ENCODE data around the gene CNN2. TPM values are rescaled to one million over a fixed set of nuclear protein-coding genes. Genes with fewer than 3 reads are reported as not detected.

Gene CNN2
- total and polyA plus RNA-seq, 9 of the 15 experiments (the other 6 are each of a cell fraction or from before 2014, with no cell fraction given) = 12.1 to 174 (median 52.7) TPM

DNA sequence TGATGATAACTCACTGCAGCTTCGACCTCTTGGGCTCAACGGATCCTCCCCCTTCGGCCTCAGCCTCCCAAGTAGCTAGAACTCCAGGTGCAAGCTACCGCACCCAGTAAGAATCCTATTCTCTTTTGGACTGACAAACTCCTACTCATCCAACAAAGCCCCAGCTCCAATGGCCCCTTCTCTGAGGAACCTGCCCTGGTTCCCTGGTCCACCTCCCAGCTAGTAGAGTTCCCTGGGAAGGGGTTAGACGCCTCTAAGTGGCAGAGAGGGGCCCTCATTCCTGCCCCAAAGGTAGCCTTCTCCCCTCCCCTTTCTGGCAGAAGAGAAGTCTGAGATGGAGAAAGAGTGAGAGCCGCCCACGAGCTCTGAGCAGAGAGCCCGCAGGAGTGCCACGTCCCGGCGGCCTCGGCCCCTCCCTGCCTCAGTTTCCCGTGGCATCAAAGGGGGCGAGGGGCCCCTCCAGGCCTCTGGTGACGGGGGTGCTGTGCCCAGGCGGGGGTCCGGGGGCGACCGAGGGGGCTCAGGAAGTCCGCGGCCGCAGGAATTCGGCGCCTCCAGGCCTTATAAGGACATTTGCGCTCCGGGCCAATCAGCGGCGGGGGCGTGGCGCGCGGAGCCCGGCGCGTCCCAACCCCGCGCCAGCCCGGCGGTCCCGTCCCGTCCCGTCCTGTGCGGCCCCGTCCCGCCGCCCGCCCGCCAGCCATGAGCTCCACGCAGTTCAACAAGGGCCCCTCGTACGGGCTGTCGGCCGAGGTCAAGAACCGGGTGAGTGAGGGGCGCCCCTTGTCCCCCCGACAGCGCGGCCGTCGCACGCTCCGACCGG lies at the start of gene CNN2 (continued):
- TF ChIP-seq, protein P1, sequence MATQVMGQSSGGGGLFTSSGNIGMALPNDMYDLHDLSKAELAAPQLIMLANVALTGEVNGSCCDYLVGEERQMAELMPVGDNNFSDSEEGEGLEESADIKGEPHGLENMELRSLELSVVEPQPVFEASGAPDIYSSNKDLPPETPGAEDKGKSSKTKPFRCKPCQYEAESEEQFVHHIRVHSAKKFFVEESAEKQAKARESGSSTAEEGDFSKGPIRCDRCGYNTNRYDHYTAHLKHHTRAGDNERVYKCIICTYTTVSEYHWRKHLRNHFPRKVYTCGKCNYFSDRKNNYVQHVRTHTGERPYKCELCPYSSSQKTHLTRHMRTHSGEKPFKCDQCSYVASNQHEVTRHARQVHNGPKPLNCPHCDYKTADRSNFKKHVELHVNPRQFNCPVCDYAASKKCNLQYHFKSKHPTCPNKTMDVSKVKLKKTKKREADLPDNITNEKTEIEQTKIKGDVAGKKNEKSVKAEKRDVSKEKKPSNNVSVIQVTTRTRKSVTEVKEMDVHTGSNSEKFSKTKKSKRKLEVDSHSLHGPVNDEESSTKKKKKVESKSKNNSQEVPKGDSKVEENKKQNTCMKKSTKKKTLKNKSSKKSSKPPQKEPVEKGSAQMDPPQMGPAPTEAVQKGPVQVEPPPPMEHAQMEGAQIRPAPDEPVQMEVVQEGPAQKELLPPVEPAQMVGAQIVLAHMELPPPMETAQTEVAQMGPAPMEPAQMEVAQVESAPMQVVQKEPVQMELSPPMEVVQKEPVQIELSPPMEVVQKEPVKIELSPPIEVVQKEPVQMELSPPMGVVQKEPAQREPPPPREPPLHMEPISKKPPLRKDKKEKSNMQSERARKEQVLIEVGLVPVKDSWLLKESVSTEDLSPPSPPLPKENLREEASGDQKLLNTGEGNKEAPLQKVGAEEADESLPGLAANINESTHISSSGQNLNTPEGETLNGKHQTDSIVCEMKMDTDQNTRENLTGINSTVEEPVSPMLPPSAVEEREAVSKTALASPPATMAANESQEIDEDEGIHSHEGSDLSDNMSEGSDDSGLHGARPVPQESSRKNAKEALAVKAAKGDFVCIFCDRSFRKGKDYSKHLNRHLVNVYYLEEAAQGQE (IDR thresholded peaks at IDR 0.05; ENCODE audit: borderline replicate concordance) = peak; percentile 10; the same call in 1 of the 2 replicates
- TF ChIP-seq, protein P1 (CRISPR knock-in tag; IDR thresholded peaks at IDR 0.05; ENCODE audit: low read depth) = no peak
- no peak for TF ChIP-seq ZNF23 (CRISPR knock-in tag; IDR thresholded peaks at IDR 0.05)
- peak; percentile 23; the same call in 1 of the 2 replicates for TF ChIP-seq HMG20B (CRISPR knock-in tag; IDR thresholded peaks at IDR 0.05)
- TF ChIP-seq, protein P2, sequence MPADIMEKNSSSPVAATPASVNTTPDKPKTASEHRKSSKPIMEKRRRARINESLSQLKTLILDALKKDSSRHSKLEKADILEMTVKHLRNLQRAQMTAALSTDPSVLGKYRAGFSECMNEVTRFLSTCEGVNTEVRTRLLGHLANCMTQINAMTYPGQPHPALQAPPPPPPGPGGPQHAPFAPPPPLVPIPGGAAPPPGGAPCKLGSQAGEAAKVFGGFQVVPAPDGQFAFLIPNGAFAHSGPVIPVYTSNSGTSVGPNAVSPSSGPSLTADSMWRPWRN (IDR thresholded peaks at IDR 0.05; ENCODE audit: low read depth) = no peak
- TF ChIP-seq SMC3 (conservative IDR thresholded peaks at IDR 0.05; ENCODE audit: insufficient read depth, low read depth, low read length) = no peak
- TF ChIP-seq ETV6 (IDR thresholded peaks at IDR 0.05; ENCODE audit: borderline replicate concordance in 1 of 2, low read depth in 2 of 2, low read length in 1 of 2) = no peak
- no peak for TF ChIP-seq ETV6 (CRISPR knock-in tag; IDR thresholded peaks at IDR 0.05; ENCODE audit: borderline replicate concordance)
- peak; percentile 28; the same call in 1 of the 2 replicates for TF ChIP-seq MTA3 (IDR thresholded peaks at IDR 0.05; ENCODE audit: borderline replicate concordance)
- TF ChIP-seq, protein P3, sequence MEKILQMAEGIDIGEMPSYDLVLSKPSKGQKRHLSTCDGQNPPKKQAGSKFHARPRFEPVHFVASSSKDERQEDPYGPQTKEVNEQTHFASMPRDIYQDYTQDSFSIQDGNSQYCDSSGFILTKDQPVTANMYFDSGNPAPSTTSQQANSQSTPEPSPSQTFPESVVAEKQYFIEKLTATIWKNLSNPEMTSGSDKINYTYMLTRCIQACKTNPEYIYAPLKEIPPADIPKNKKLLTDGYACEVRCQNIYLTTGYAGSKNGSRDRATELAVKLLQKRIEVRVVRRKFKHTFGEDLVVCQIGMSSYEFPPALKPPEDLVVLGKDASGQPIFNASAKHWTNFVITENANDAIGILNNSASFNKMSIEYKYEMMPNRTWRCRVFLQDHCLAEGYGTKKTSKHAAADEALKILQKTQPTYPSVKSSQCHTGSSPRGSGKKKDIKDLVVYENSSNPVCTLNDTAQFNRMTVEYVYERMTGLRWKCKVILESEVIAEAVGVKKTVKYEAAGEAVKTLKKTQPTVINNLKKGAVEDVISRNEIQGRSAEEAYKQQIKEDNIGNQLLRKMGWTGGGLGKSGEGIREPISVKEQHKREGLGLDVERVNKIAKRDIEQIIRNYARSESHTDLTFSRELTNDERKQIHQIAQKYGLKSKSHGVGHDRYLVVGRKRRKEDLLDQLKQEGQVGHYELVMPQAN (IDR thresholded peaks at IDR 0.05; ENCODE audit: borderline replicate concordance) = 0 out of 2 replicates have a peak, but pooled peaks have one; percentile 11
- TF ChIP-seq ZC3H4 (CRISPR knock-in tag; IDR thresholded peaks at IDR 0.05; ENCODE audit: borderline replicate concordance) = no peak
- no peak for TF ChIP-seq ZNF445 (CRISPR knock-in tag; IDR thresholded peaks at IDR 0.05; ENCODE audit: low read depth)
- no peak for TF ChIP-seq CAMTA2 (CRISPR knock-in tag; conservative IDR thresholded peaks at IDR 0.05)
- TF ChIP-seq ZNF253 (CRISPR knock-in tag; conservative IDR thresholded peaks at IDR 0.05) = no peak
- no peak for TF ChIP-seq ZBED1 (IDR thresholded peaks at IDR 0.05)
- TF ChIP-seq ZNF347 (CRISPR knock-in tag; IDR thresholded peaks at IDR 0.05; ENCODE audit: low read depth) = no peak
